Measurements from ENCODE around the gene OSBPL6.
"Not testable (repeated sequence)": the region's sequence is repeated elsewhere in the genome, so short reads cannot be mapped to it uniquely, and the experiment has no call there.

Gene OSBPL6

DNA sequence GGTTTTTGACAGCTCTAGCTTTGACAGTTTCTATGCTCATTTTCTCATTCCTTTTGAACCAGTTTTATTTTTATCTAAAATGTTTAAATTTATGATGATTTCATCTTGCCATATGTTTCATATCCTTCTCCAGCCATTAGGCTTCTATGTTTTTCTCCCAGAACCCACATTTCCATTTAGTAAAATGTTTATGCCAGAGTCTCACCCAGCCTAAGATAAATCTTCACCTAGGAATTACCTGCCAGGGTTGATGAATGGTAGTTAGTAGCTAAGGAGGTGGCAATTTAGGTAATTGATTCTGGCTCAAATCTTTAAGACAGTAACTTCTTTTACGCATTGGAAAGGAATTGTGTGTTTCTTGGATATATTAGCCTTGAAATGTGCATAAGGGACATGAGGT lies 173.0 kb downstream of the OSBPL6 start:
- no peak for DNase-seq

DNA sequence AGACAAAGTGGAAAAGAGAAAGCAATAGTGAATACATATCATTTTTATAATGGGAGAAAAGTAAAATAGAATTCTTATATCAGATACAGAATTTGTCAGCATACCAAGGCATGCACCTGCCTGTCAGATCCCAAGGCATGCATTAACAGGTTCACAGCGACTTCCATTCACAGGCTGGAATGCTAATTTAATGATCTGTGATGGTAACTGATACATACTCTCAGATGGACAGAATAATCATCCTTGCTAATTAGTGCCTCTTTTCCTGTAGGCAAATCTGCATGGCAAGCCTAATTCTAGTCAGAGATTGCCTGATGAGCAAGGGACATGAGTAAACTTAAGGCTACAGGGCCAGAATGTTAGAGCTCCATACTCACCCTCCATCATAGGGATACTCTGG lies 180.6 kb downstream of the OSBPL6 start:
- DNase-seq, result no peak

DNA sequence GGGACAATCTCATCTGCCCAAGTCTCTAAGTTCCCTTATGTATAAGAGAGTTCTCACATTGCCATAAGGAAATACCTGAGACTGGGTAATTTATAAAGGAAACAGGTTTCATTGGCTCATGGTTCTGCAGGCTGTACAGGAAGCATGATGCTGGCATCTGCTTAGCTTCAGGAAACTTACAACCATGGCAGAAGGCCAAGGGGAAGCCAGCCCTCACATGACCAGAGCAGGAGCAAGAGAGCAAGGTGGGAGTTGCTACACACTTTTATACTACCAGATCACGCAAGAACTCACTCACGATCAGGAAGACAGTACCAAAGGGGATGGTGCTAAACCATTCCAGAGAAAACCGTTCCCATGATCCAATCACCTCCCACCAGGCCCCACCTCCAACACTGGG lies 182.7 kb downstream of the OSBPL6 start:
- DNase-seq, result no peak

DNA sequence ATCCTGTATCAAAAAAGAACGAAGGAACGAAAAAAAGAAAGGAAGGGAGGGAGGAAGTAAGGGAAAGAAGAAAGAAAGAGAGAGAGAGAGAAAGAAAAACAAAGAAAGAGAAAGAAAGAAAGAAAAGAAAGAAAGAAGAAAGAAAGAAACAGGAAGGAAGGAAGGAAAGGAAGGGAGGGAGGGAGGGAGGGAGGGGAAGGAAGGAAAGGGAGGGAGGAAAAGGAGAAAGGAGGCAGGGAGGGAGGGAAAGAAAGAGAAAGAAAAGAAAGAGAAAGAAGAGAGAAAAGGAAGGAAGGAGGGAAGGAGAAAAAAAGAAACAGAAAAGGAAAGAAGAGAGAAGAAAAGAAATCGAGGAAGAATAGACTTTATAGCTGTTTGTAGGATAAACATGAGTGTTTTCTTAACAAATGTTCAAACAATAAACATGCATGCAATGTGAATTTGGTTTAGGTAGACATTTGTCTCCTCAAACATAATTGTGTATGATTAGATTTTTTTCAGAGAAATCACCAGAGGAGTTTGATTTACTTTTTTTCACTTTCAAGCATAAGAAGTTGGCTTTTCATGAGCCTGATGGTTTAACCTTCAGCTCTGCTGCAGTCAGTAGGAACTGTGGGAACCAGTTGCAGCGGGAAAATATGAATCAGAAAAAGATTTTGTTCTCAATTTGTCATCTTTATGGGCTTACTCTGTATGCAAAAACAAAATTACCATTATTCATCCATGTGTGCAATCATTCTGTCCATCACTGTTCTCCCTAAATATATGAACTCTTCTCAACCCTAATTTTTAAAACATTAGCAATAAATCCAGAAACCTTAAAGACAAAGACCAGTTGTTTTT lies 185.1 kb downstream of the OSBPL6 start:
- DNase-seq, result no peak

DNA sequence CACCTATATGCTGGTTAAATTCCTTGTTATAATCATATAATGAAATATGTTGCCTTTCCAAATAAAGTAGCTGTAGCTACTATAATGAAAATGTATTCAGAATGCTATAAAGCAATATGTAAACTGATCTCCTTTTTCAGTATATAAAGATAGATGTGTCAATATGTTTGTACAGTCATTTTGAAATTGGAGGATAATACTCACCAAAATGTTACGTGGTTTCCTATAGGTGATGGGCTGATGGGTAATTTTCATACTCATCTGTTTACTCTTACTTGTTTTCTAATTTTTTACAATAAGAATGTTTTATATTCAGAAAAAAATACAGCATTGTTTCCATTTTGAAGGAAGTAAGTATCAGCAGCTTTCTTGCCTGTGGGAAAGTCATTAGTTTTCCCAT lies 186.5 kb downstream of the OSBPL6 start:
- no peak for DNase-seq

DNA sequence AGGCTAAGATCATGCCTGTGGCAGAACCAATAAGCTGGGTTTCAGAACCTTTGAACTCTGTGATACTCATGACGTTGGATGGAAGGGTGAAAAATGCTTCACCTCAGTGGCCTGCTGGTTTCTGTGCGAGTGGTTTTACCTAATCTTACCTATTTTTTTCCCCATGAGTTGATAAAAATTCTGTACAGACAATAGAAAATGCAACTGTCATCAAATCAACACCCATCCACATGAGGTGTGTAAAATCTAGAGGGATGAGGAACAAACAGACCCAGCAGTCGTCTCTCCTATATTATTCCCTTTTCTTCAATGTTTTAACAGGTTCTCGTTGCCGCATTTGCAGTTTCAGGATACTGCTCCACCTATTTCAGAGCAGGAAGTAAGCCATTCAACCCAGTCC lies 189.4 kb downstream of the OSBPL6 start:
- no peak for DNase-seq

GRCh38 chr2:178385595-178386148 lies 191.4 kb downstream of the OSBPL6 start:
- no peak for DNase-seq

GRCh38 chr2:178386986-178387597 lies 192.8 kb downstream of the OSBPL6 start:
- DNase-seq, result no peak

DNA sequence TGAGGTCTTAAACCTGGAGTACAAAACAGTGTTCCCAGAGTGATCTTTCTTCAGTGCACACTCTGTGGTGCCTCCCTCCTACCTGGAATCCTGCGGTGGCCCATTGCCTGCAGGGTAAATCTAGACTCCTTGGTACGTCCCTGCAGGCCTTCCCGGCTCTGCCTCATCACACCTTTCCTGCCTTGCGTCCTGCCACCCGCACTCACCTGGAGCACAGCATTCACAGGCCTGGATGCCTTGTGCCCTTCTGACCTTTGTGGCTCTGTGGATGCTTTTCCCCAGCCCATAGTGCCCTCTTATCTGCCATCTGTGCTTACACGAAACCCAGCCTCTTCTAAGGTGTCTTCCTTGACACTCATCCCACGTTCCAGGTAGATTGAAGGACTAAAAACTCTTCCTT lies 194.0 kb downstream of the OSBPL6 start:
- DNase-seq, result no peak

- no peak for DNase-seq
Observed at GRCh38 chr2:178391701-178392100, 197.4 kb downstream of the OSBPL6 start.

DNA sequence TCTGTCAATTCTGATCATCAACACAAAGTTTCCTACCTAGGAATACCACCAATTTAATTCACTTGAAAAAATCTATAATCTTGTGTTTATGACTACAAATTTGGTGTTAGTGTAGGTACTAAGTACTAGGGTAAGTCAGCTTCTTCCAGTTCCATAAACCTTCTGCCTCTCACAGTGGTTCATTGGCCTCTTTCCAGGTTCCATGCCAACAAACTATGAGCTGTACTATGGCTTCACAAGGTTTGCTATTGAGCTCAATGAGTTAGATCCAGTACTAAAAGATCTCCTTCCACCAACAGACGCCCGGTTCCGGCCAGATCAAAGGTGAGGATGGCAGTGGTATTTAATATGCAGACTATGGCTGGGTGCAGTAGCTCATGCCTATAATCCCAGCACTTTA lies 197.9 kb downstream of the OSBPL6 start:
- no peak for DNase-seq

GRCh38 chr2:178394859-178395258 lies 200.5 kb downstream of the OSBPL6 start:
- DNase-seq, result no peak

DNA sequence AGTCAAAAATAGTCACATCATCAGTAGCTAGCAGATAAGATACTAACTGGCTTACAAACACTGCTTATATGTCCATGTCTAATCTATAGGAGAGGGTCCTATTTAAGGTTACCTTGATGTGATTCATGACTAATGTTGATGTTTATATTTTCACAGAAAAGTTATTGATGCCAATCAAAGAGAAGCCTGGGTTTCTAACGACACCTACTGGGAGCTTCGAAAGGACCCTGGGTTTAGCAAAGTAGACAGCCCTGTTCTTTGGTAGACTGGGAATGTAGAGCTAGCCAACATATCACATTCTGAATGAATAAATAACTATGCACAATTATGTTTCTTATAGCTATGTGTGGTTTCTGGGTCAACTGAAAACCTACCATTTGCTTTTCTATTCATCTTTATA lies 201.0 kb downstream of the OSBPL6 start:
- no peak for DNase-seq

DNA sequence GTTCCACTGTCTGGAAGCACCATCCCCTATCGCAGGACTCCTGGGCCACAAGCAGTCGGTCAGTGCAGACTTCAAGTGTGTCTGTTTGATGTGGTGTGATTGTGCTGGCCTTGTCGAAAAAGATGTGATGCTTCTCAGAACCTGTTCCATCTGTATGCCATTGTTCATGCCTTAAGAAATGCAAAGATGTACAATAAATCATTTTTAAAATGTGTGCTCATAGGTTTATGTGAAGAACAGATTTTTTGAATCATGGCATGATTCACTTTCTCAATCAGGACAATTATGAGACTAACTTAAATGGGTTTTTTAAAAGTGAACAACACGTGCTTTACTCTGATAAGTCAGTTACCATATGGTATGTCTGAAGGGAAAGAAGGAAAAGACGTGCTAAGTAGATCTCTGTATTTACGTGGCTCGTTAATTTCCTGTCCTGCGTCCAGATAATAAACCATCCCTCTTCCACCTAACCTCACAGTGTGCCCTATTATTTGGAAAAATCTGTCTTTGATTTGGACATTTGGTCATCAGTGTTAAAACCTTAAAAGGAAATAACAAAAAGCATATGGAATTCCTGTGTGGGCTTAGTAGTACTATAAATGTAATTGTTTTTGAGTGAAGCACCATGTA lies 201.7 kb downstream of the OSBPL6 start:
- DNase-seq, result no peak

GRCh38 chr2:178397002-178397605 lies 202.8 kb downstream of the OSBPL6 start:
- DNase-seq, result no peak

- no peak for DNase-seq
Observed at GRCh38 chr2:178401994-178402437, 207.7 kb downstream of the OSBPL6 start.

DNA sequence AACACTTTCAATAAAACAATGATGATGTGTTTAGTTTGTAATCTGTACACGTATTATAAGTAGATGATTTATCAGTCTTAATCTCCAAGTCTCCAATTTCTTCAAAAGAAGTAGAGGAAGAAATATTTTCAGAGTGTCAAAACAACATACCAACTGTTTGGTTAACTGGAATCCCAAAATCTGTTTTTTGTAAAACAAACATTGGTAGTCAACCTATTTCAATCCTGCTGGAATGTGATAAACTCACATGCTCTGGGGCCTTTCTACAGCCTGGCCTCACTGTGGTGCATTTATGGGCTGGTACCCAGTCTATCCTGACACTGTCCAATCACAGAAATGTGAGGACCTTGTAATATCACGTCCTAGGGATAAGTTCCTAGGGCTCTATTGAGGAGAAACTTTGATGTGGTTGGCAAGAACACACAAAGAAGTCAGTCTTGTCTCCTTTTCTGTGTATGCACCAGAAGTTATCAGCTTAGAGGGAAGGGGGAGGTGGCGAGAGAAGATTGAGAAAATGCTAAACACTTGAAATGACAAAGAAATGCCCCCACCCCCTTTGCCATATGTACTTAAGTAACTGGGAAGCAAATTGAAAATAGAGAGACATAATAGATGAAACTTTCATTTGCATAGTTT lies 209.5 kb downstream of the OSBPL6 start:
- DNase-seq, result no peak

DNA sequence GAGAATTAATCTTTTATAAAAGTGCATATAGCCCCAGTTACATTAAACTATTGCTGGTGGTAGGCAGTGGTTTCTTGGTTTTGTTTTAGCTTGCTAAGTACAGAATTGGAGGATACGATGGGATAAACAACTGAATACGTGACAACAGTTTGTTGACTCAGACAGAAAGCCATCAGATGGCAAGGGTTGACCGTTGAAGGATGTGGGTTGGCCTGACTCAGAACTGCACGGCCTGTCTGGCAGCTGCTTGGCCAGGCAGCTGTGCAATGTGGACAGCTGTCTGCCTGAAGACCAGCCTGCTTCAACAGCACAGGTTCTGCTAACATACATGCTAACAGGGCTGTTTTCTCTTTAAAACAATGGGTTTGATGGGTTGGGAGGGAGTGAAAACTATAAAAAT lies 210.1 kb downstream of the OSBPL6 start:
- no peak for DNase-seq

GRCh38 chr2:178409261-178409660 lies 214.9 kb downstream of the OSBPL6 start:
- no peak for DNase-seq

GRCh38 chr2:178412047-178412446 lies 217.7 kb downstream of the OSBPL6 start:
- no peak for DNase-seq

DNA sequence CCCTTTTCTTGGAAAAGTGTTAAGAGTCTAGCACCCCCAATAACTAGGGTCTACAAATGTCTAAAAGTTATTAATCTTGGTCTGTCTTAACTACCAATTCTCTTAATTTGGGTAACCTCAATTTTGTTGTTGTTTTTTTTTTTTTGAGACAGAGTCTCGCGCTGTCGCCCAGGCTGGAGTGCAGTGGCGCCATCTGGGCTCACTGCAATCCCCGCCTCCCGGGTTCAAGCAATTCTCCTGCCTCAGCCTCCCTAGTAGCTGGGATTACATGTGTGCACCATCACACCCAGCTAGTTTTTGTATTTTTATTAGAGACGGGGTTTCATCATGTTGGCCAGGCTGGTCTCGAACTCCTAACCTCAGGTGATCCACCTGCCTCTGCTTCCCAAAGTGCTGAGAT lies 218.1 kb downstream of the OSBPL6 start:
- not testable (repeated sequence) for DNase-seq

- peak; percentile 70 for DNase-seq
Observed at GRCh38 chr2:178413472-178414265, 219.4 kb downstream of the OSBPL6 start.

Data from activated CD4-positive, alpha-beta T cell treated with anti-CD3 and anti-CD28 coated beads, Interleukin-2, amount 50 U/mL, for 1 hour (primary cell).